Fibroblast of lung (primary cell): ENCODE results near the gene BCAR3.

ENCODE experiments used
- EZH2 ChIP-seq: IDR thresholded peaks from 2 replicates; pipeline ENCODE4 v1.5.1; 2012; ENCODE audit warnings: low read length, control low read depth, mild to moderate bottlenecking; ENCODE audit errors: missing control alignments
- TF ChIP-seq, protein P1 (sequence below), 2 donors: IDR thresholded peaks in 1 of 2; conservative IDR thresholded peaks in 1 of 2; 1 replicate in 1 of 2; 2 replicates in 1 of 2; pipeline ENCODE4 v1.5.1; 2011 to 2012; ENCODE audit warnings: low read length in 2 of 2, control low read depth in 1 of 2, inconsistent platforms in 1 of 2, low read depth in 1 of 2, mild to moderate bottlenecking in 1 of 2

DNA sequence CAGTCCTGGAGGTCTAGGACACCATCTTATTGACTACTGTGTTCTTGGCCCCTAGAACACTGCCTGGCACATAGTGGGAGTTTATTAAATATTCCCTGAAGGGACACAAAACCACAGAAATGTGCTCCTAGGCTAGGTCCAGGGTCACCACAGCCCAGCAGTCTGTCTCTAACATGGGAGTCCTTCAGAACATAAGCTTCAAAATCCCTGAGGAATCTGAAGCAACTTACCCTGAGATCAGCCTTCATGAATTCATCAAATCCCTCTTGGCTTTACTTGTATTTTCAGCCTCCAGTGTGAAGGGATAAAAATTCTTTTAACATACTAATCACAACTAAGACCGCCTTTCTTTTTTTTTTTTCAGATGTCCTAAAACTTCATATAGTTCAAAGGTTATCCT lies 32.7 kb upstream of the BCAR3 start:
- TF ChIP-seq, protein P1, sequence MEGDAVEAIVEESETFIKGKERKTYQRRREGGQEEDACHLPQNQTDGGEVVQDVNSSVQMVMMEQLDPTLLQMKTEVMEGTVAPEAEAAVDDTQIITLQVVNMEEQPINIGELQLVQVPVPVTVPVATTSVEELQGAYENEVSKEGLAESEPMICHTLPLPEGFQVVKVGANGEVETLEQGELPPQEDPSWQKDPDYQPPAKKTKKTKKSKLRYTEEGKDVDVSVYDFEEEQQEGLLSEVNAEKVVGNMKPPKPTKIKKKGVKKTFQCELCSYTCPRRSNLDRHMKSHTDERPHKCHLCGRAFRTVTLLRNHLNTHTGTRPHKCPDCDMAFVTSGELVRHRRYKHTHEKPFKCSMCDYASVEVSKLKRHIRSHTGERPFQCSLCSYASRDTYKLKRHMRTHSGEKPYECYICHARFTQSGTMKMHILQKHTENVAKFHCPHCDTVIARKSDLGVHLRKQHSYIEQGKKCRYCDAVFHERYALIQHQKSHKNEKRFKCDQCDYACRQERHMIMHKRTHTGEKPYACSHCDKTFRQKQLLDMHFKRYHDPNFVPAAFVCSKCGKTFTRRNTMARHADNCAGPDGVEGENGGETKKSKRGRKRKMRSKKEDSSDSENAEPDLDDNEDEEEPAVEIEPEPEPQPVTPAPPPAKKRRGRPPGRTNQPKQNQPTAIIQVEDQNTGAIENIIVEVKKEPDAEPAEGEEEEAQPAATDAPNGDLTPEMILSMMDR (conservative IDR thresholded peaks at IDR 0.05 in 1 of 2, IDR thresholded peaks at IDR 0.05 in 1 of 2; ENCODE audit: low read depth in 1 of 2, low read length in 2 of 2): no peak
- TF ChIP-seq EZH2: no peak
